HCT116 (cell line): Measurements from ENCODE around the gene MBTPS1. TPM values are rescaled to one million over a fixed set of nuclear protein-coding genes. Genes with fewer than 3 reads are reported as not detected.

ENCODE experiments used
- ATAC-seq: fragments of 200-7000 bp; cut with Tn5 transposase; 2 replicates; pipeline ENCODE4 v1.9.1; 2020; ENCODE audit warnings: mild to moderate bottlenecking, moderate library complexity
- BruUV-seq: library from RNA; stranded (reverse); fragments of 400-500 nt; replicated peaks from 2 replicates; lab custom pipeline; 2021; lab: Mats Ljungman, UMichigan
- CTCF ChIA-PET: fragments of 300-600 bp; sonication (Branson Sonifier 250); formaldehyde crosslinking; loops from one replicate; lab custom pipeline; 2021; ENCODE audit warnings: antibody characterized with exemption; lab: Charles Lee
- POLR2A ChIA-PET: fragments of 300-600, 350-600 bp; sonication (Branson Sonifier 250); formaldehyde crosslinking; loops from one replicate; lab custom pipeline; 2021; ENCODE audit warnings: antibody characterized with exemption; lab: Charles Lee
- RAD21 ChIA-PET, 2 experiments: fragments of 300-600 bp; sonication (Branson Sonifier 250); formaldehyde crosslinking; loops; one replicate each; lab custom pipeline; 2023; ENCODE audit warnings: low total read pairs in 2 of 2; ENCODE audit not compliant: uncharacterized antibody in 2 of 2, unreplicated experiment in 2 of 2, low non-redundant PET in 1 of 2; lab: Charles Lee
- DNase-seq: peaks from one replicate; pipeline ENCODE4 v3.0.0-alpha.2; 2010; ENCODE audit warnings: low read depth, low spot score
- H2AFZ ChIP-seq: fragments of 200-600 bp; shearing (Covaris generic), sonication (generic); 2 replicates; pipeline ENCODE4 v1.6.1; 2017; ENCODE audit warnings: low read depth, mixed run types, mixed read lengths, antibody characterized with exemption, low read length; ENCODE audit not compliant: poor library complexity, severe bottlenecking
- H3K27ac ChIP-seq: 2 replicates; pipeline ENCODE4 v1.5.1; 2012; ENCODE audit warnings: low read depth, low read length
- H3K27me3 ChIP-seq: fragments of 200-600 bp; sonication (generic); 2 replicates; pipeline ENCODE4 v1.6.1; 2016; ENCODE audit warnings: mixed run types, low read length, mixed read lengths; ENCODE audit not compliant: insufficient read depth
- H3K36me3 ChIP-seq, 2 experiments: fragments of 200-500 bp in 1 of 2; fragments of 200-600 bp in 1 of 2; sonication (Bioruptor generic) in 1 of 2; sonication (generic) in 1 of 2; 2 replicates each; pipeline versions ENCODE4 v1.5.1 to v1.6.1; 2014 to 2016; ENCODE audit warnings: low read length in 2 of 2, inconsistent platforms in 1 of 2, mixed read lengths in 1 of 2, mixed run types in 1 of 2; ENCODE audit not compliant: insufficient read depth in 2 of 2, control insufficient read depth in 1 of 2
- H3K4me1 ChIP-seq, 2 experiments: fragments of 200-600 bp in 1 of 2; sonication (generic) in 1 of 2; 2 replicates each; pipeline versions ENCODE4 v1.5.1 to v1.6.1; 2012 to 2017; ENCODE audit warnings: low read length in 2 of 2, inconsistent platforms in 1 of 2, mild to moderate bottlenecking in 1 of 2, mixed read lengths in 1 of 2, mixed run types in 1 of 2, moderate library complexity in 1 of 2; ENCODE audit not compliant: insufficient read depth in 2 of 2, control insufficient read depth in 1 of 2
- H3K4me2 ChIP-seq: fragments of 200-600 bp; sonication (generic); 2 replicates; pipeline ENCODE4 v1.6.1; 2017; ENCODE audit warnings: mixed run types, low read length, mixed read lengths
- H3K4me3 ChIP-seq, 2 experiments: fragments of 200-600 bp in 1 of 2; sonication (generic) in 1 of 2; replicated peaks in 1 of 2; 2 replicates each; pipeline ENCODE4 v1.5.1; 2011 to 2016; ENCODE audit warnings: low read length in 2 of 2, control low read depth in 1 of 2, low read depth in 1 of 2, mild to moderate bottlenecking in 1 of 2, mixed read lengths in 1 of 2, mixed run types in 1 of 2
- H3K79me2 ChIP-seq: fragments of 200-600 bp; sonication (generic); 2 replicates; pipeline ENCODE4 v1.6.1; 2017; ENCODE audit warnings: mild to moderate bottlenecking, mixed run types, low read length, moderate library complexity, mixed read lengths; ENCODE audit not compliant: insufficient read depth
- H3K9ac ChIP-seq: fragments of 200-600 bp; sonication (generic); 2 replicates; pipeline ENCODE4 v1.6.1; 2016; ENCODE audit warnings: low read length, mixed read lengths
- H3K9me2 ChIP-seq: fragments of 200-600 bp; sonication (generic), shearing (Covaris generic); 2 replicates; pipeline ENCODE4 v1.6.1; 2017; ENCODE audit warnings: mixed run types, mild to moderate bottlenecking, moderate library complexity; ENCODE audit not compliant: insufficient read depth
- H3K9me3 ChIP-seq, 2 experiments: fragments of 200-500 bp in 1 of 2; fragments of 200-600 bp in 1 of 2; sonication (Bioruptor generic) in 1 of 2; sonication (generic) in 1 of 2; 2 replicates each; pipeline ENCODE4 v1.6.1; 2014 to 2017; ENCODE audit warnings: low read length in 2 of 2, mixed read lengths in 2 of 2, inconsistent platforms in 1 of 2, low read depth in 1 of 2, mild to moderate bottlenecking in 1 of 2, mixed run types in 1 of 2, moderate library complexity in 1 of 2; ENCODE audit not compliant: control insufficient read depth in 1 of 2, insufficient read depth in 1 of 2
- H4K20me1 ChIP-seq: fragments of 200-600 bp; sonication (generic), shearing (Covaris generic); 2 replicates; pipeline ENCODE4 v1.6.1; 2017; ENCODE audit warnings: mixed run types, mild to moderate bottlenecking, moderate library complexity; ENCODE audit not compliant: insufficient read depth
- CEBPB ChIP-seq: IDR thresholded peaks from 2 replicates; pipeline ENCODE4 v1.6.1; 2012; ENCODE audit warnings: low read depth
- ELF1 ChIP-seq: IDR thresholded peaks from 2 replicates; pipeline ENCODE4 v1.6.1; 2012; ENCODE audit warnings: low read depth, borderline replicate concordance
- EZH2 ChIP-seq: fragments of 200-600 bp; sonication (generic); IDR thresholded peaks from 2 replicates; pipeline ENCODE4 v1.6.1; 2017; ENCODE audit warnings: antibody characterized with exemption, mixed run types
- FOSL1 ChIP-seq: IDR thresholded peaks from 2 replicates; pipeline ENCODE4 v1.6.1; 2012; ENCODE audit warnings: low read depth
- JUND ChIP-seq: IDR thresholded peaks from 2 replicates; pipeline ENCODE4 v1.6.1; 2012
- POLR2AphosphoS5 ChIP-seq: IDR thresholded peaks from 2 replicates; pipeline ENCODE4 v1.6.1; 2011; ENCODE audit warnings: mild to moderate bottlenecking, low read depth, low read length, moderate library complexity
- RAD21 ChIP-seq: IDR thresholded peaks from 2 replicates; pipeline ENCODE4 v1.6.1; 2012; ENCODE audit warnings: low read depth, mild to moderate bottlenecking
- SIN3A ChIP-seq: IDR thresholded peaks from 2 replicates; pipeline ENCODE4 v1.6.1; 2012; ENCODE audit warnings: low read depth
- SP1 ChIP-seq: IDR thresholded peaks from 2 replicates; pipeline ENCODE4 v1.6.1; 2012; ENCODE audit warnings: low read depth
- SRF ChIP-seq: IDR thresholded peaks from 2 replicates; pipeline ENCODE4 v1.6.1; 2012; ENCODE audit warnings: low read depth
- TCF7L2 ChIP-seq: IDR thresholded peaks from 2 replicates; pipeline ENCODE4 v1.7.0; 2011; ENCODE audit warnings: borderline replicate concordance, inconsistent platforms; ENCODE audit not compliant: insufficient read depth, insufficient read length; ENCODE audit errors: extremely low read depth
- ZFX ChIP-seq: fragments of 450-650 bp; IDR thresholded peaks from 2 replicates; pipeline ENCODE4 v1.6.1; 2017
- ZNF274 ChIP-seq: fragments of 200-500 bp; sonication (Bioruptor generic); IDR thresholded peaks from 2 replicates; pipeline ENCODE4 v1.6.1; 2014; ENCODE audit warnings: mild to moderate bottlenecking, low read depth, low read length, inconsistent platforms
- intact Hi-C: fragments of 100-400 bp; cut with micrococcal nuclease; formaldehyde crosslinking; loops from 2 replicates; pipeline ENCODE4 v1.10.0; 2022
- total RNA-seq: library from RNA; stranded (reverse); gene quantifications from one replicate; pipeline ENCODE4 v1.2.1, GENCODE V29; 2021; ENCODE audit not compliant: unreplicated experiment
- TF ChIP-seq, protein P1 (sequence below): IDR thresholded peaks from 2 replicates; pipeline ENCODE4 v1.6.1; 2012; ENCODE audit warnings: low read depth
- TF ChIP-seq, protein P2 (sequence below): IDR thresholded peaks from 2 replicates; pipeline ENCODE4 v1.6.1; 2012
- TF ChIP-seq, protein P3 (sequence below), 3 experiments: fragments of 200-600 bp in 1 of 3; sonication (generic) in 1 of 3; IDR thresholded peaks in 2 of 3; conservative IDR thresholded peaks in 1 of 3; 2 replicates each; pipeline ENCODE4 v1.5.1; 2012 to 2017; ENCODE audit warnings: low read depth in 2 of 3, low read length in 2 of 3, antibody characterized with exemption in 1 of 3, borderline replicate concordance in 1 of 3, control low read depth in 1 of 3, mild to moderate bottlenecking in 1 of 3, mixed read lengths in 1 of 3, mixed run types in 1 of 3, moderate library complexity in 1 of 3; ENCODE audit not compliant: insufficient read depth in 1 of 3
- TF ChIP-seq, protein P4 (sequence below): IDR thresholded peaks from 2 replicates; pipeline ENCODE4 v1.6.1; 2011; ENCODE audit warnings: mild to moderate bottlenecking, low read length, moderate library complexity; ENCODE audit not compliant: insufficient replicate concordance; ENCODE audit errors: extremely low read depth

Gene MBTPS1
- total RNA-seq, 1 experiment from 2014 or later: 111 TPM

DNA sequence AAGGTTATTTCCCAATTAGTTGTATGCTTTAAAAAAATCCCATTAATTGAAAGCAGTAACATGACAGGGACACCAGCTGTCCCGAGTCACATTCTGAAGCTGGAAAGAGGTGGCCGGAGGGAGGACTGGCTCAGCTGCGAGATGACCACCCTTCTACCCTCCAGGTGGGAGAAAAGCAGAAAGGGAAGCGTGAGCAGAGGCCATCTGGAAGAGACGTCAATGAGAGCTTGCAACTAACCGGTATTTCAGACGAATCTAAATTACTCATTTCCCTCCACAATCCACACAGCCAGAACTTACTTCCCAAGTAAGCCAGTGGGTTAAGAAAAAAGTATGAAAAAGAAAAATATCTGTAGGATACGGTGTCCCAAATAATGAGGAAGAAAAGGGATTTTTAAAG lies 45.6 kb downstream of the MBTPS1 start:
- Histone ChIP-seq H2AFZ (no peak overlapping the region), H3K4me3 (no peak overlapping the region), H4K20me1 (no peaks in the 10 kb centered on the region), H3K9ac (no peak overlapping the region), H3K79me2 (no peaks in the 10 kb centered on the region), H3K27ac (no peak overlapping the region), H3K27me3 (no peaks in the 10 kb centered on the region), H3K4me2 (no peak overlapping the region), H3K9me2 (no peaks in the 10 kb centered on the region), H3K4me1 (no peaks in the 10 kb centered on the region), H3K36me3 (peaks cover 54 to 66% of the 10 kb centered on the region in 2 experiments), H3K9me3 (no peaks in the 10 kb centered on the region)
- ChIA-PET CTCF (interaction anchor here (3.0 to 6.2 kb wide), 2 partner anchors 14 to 117 kb away, joined by 8 to 33 read pairs; no protein-coding TSS in a partner anchor), POLR2A (no interaction called here), RAD21 (no interaction called here)
- DNase-seq (no peak), ATAC-seq (no peak)
- intact Hi-C loops: no loop called here
- BruUV-seq: no TSS peak
- TF ChIP-seq, protein P1, sequence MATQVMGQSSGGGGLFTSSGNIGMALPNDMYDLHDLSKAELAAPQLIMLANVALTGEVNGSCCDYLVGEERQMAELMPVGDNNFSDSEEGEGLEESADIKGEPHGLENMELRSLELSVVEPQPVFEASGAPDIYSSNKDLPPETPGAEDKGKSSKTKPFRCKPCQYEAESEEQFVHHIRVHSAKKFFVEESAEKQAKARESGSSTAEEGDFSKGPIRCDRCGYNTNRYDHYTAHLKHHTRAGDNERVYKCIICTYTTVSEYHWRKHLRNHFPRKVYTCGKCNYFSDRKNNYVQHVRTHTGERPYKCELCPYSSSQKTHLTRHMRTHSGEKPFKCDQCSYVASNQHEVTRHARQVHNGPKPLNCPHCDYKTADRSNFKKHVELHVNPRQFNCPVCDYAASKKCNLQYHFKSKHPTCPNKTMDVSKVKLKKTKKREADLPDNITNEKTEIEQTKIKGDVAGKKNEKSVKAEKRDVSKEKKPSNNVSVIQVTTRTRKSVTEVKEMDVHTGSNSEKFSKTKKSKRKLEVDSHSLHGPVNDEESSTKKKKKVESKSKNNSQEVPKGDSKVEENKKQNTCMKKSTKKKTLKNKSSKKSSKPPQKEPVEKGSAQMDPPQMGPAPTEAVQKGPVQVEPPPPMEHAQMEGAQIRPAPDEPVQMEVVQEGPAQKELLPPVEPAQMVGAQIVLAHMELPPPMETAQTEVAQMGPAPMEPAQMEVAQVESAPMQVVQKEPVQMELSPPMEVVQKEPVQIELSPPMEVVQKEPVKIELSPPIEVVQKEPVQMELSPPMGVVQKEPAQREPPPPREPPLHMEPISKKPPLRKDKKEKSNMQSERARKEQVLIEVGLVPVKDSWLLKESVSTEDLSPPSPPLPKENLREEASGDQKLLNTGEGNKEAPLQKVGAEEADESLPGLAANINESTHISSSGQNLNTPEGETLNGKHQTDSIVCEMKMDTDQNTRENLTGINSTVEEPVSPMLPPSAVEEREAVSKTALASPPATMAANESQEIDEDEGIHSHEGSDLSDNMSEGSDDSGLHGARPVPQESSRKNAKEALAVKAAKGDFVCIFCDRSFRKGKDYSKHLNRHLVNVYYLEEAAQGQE: no peak
- TF ChIP-seq POLR2AphosphoS5 (no peak), ELF1 (no peak), FOSL1 (no peak), EZH2 (no peak), TCF7L2 (no peak), SP1 (no peak), CEBPB (no peak), RAD21 (no peak), SRF (no peak), JUND (no peak), SIN3A (no peak), ZFX (no peak), ZNF274 (no peak)
- TF ChIP-seq, protein P2, sequence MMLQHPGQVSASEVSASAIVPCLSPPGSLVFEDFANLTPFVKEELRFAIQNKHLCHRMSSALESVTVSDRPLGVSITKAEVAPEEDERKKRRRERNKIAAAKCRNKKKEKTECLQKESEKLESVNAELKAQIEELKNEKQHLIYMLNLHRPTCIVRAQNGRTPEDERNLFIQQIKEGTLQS: no peak
- TF ChIP-seq, protein P3, sequence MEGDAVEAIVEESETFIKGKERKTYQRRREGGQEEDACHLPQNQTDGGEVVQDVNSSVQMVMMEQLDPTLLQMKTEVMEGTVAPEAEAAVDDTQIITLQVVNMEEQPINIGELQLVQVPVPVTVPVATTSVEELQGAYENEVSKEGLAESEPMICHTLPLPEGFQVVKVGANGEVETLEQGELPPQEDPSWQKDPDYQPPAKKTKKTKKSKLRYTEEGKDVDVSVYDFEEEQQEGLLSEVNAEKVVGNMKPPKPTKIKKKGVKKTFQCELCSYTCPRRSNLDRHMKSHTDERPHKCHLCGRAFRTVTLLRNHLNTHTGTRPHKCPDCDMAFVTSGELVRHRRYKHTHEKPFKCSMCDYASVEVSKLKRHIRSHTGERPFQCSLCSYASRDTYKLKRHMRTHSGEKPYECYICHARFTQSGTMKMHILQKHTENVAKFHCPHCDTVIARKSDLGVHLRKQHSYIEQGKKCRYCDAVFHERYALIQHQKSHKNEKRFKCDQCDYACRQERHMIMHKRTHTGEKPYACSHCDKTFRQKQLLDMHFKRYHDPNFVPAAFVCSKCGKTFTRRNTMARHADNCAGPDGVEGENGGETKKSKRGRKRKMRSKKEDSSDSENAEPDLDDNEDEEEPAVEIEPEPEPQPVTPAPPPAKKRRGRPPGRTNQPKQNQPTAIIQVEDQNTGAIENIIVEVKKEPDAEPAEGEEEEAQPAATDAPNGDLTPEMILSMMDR (IDR thresholded peaks at IDR 0.05 in 2 of 3, conservative IDR thresholded peaks at IDR 0.05 in 1 of 3; ENCODE audit: borderline replicate concordance in 1 of 3, insufficient read depth in 1 of 3, low read depth in 2 of 3, low read length in 2 of 3): no peak
- TF ChIP-seq, protein P4, sequence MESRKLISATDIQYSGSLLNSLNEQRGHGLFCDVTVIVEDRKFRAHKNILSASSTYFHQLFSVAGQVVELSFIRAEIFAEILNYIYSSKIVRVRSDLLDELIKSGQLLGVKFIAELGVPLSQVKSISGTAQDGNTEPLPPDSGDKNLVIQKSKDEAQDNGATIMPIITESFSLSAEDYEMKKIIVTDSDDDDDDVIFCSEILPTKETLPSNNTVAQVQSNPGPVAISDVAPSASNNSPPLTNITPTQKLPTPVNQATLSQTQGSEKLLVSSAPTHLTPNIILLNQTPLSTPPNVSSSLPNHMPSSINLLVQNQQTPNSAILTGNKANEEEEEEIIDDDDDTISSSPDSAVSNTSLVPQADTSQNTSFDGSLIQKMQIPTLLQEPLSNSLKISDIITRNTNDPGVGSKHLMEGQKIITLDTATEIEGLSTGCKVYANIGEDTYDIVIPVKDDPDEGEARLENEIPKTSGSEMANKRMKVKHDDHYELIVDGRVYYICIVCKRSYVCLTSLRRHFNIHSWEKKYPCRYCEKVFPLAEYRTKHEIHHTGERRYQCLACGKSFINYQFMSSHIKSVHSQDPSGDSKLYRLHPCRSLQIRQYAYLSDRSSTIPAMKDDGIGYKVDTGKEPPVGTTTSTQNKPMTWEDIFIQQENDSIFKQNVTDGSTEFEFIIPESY: no peak
